Rectal smooth muscle tissue (tissue), 1 donor: ENCODE data around the gene IGFL1.
"Not testable (repeated sequence)": the region's sequence is repeated elsewhere in the genome, so short reads cannot be mapped to it uniquely, and the experiment has no call there.

Experiments
- H3K27ac ChIP-seq: one replicate; pipeline ENCODE4 v1.7.0; 2013; ENCODE audit warnings: low read depth, low read length, inconsistent platforms
- H3K27me3 ChIP-seq: one replicate; pipeline ENCODE4 v1.7.0; 2013; ENCODE audit warnings: low read length; ENCODE audit not compliant: control insufficient read depth, insufficient read depth
- H3K36me3 ChIP-seq: one replicate; pipeline ENCODE4 v1.7.0; 2013; ENCODE audit warnings: low read length; ENCODE audit not compliant: control insufficient read depth, insufficient read depth
- H3K4me1 ChIP-seq: one replicate; pipeline ENCODE4 v1.7.0; 2013; ENCODE audit warnings: low read length; ENCODE audit not compliant: control insufficient read depth, insufficient read depth
- H3K4me3 ChIP-seq: one replicate; pipeline ENCODE4 v1.7.0; 2013; ENCODE audit warnings: low read length
- H3K9ac ChIP-seq: one replicate; pipeline ENCODE4 v1.7.0; 2013; ENCODE audit warnings: low read length

IGFL1 gene

GRCh38 chr19:46269101-46269500 is 39.6 kb downstream of the IGFL1 start:
- H3K9ac ChIP-seq, result no peak overlapping the region
- H3K36me3 ChIP-seq, result no peaks in the 10 kb centered on the region
- H3K27ac ChIP-seq, result no peak overlapping the region
- H3K4me3 ChIP-seq, result no peak overlapping the region
- no peaks in the 10 kb centered on the region for H3K27me3 ChIP-seq
- H3K4me1 ChIP-seq, result no peaks in the 10 kb centered on the region

GRCh38 chr19:46270521-46271256 is 41.1 kb downstream of the IGFL1 start:
- Histone ChIP-seq H3K9ac (no peak overlapping the region), H3K27me3 (no peaks in the 10 kb centered on the region), H3K27ac (no peak overlapping the region), H3K4me1 (no peaks in the 10 kb centered on the region), H3K36me3 (no peaks in the 10 kb centered on the region), H3K4me3 (no peak overlapping the region)

- Histone ChIP-seq H3K36me3 (no peaks in the 10 kb centered on the region), H3K27ac (no peak overlapping the region), H3K27me3 (no peaks in the 10 kb centered on the region), H3K4me3 (no peak overlapping the region), H3K4me1 (no peaks in the 10 kb centered on the region), H3K9ac (no peak overlapping the region)
These were observed 42.1 kb downstream of the IGFL1 start for GRCh38 chr19:46271481-46272197.

GRCh38 chr19:46273931-46274330 is 44.4 kb downstream of the IGFL1 start:
- not testable (repeated sequence) for H3K9ac ChIP-seq, H3K4me1 ChIP-seq, H3K27me3 ChIP-seq, H3K36me3 ChIP-seq, H3K4me3 ChIP-seq, H3K27ac ChIP-seq

- no peaks in the 10 kb centered on the region for H3K27me3 ChIP-seq
- no peak overlapping the region for H3K27ac ChIP-seq
- no peaks in the 10 kb centered on the region for H3K4me1 ChIP-seq
- H3K9ac ChIP-seq, result no peak overlapping the region
- no peaks in the 10 kb centered on the region for H3K36me3 ChIP-seq
- no peak overlapping the region for H3K4me3 ChIP-seq
These were observed 49.6 kb downstream of the IGFL1 start for GRCh38 chr19:46279177-46279576.
